Glomerular visceral epithelial cell (primary cell): ENCODE measurements around the gene CPNE6.
"Not testable (repeated sequence)": the region's sequence is repeated elsewhere in the genome, so short reads cannot be mapped to it uniquely, and the experiment has no call there.

Experiments
- DNase-seq: peaks from one replicate; pipeline ENCODE4 v3.0.0-alpha.2; 2016; ENCODE audit errors: extremely low spot score

The CPNE6 gene

GRCh38 chr14:24071144-24071697 is at the start of gene CPNE6:
TSS of gene CPNE6 (plus strand) at chr14:24071562. CDS start at chr14:24072937, 1,375 bp downstream.
- no peak for DNase-seq

- not testable (repeated sequence) for DNase-seq
These were observed 46.4 kb upstream of the CPNE6 start for GRCh38 chr14:24024939-24025418.

GRCh38 chr14:24029687-24030086 is 41.7 kb upstream of the CPNE6 start:
- DNase-seq, result not testable (repeated sequence)

- DNase-seq, result not testable (repeated sequence)
These were observed 40.0 kb upstream of the CPNE6 start for GRCh38 chr14:24031331-24031730.

- DNase-seq, result peak; percentile 34
These were observed 38.5 kb upstream of the CPNE6 start for GRCh38 chr14:24032727-24033418.

- not testable (repeated sequence) for DNase-seq
These were observed 35.6 kb upstream of the CPNE6 start for GRCh38 chr14:24035769-24036168.

GRCh38 chr14:24036169-24036962 is 35.0 kb upstream of the CPNE6 start:
- DNase-seq, result peak; percentile 76

- not testable (repeated sequence) for DNase-seq
These were observed 34.3 kb upstream of the CPNE6 start for GRCh38 chr14:24036963-24037657.

GRCh38 chr14:24037658-24038037 is 33.7 kb upstream of the CPNE6 start:
- no peak for DNase-seq

- DNase-seq, result no peak
These were observed 32.7 kb upstream of the CPNE6 start for GRCh38 chr14:24038686-24039085.

GRCh38 chr14:24040692-24041091 is 30.7 kb upstream of the CPNE6 start:
- no peak for DNase-seq

- no peak for DNase-seq
These were observed 28.6 kb upstream of the CPNE6 start for GRCh38 chr14:24042746-24043145.

- not testable (repeated sequence) for DNase-seq
These were observed 22.4 kb upstream of the CPNE6 start for GRCh38 chr14:24049002-24049401.

- not testable (repeated sequence) for DNase-seq
These were observed 20.6 kb upstream of the CPNE6 start for GRCh38 chr14:24050753-24051152.

- no peak for DNase-seq
These were observed 20.1 kb upstream of the CPNE6 start for GRCh38 chr14:24051176-24051788.

- peak; percentile 56 for DNase-seq
These were observed 19.3 kb upstream of the CPNE6 start, which contains the start of gene CARMIL3 for GRCh38 chr14:24051789-24052655. TSS of gene CARMIL3 (plus strand) at chr14:24052009. CDS start at chr14:24052154, 145 bp downstream.

- DNase-seq, result no peak
These were observed 18.5 kb upstream of the CPNE6 start for GRCh38 chr14:24052656-24053547.

GRCh38 chr14:24053548-24054323 is 17.6 kb upstream of the CPNE6 start:
- DNase-seq, result no peak

- DNase-seq, result no peak
These were observed 17.1 kb upstream of the CPNE6 start for GRCh38 chr14:24054324-24054641.
